IPS-18c (cell line): Measurements from ENCODE around the gene DDX47.
"Not testable (repeated sequence)": the region's sequence is repeated elsewhere in the genome, so short reads cannot be mapped to it uniquely, and the experiment has no call there.

Experiments
- H3K4me3 ChIP-seq: 2 replicates; pipeline ENCODE4 v1.7.0; 2013; ENCODE audit warnings: low read depth, mild to moderate bottlenecking, low read length, moderate library complexity; ENCODE audit not compliant: insufficient read depth
- H3K9me3 ChIP-seq: one replicate; pipeline ENCODE4 v1.6.1; 2013; ENCODE audit warnings: mild to moderate bottlenecking, low read length, moderate library complexity; ENCODE audit not compliant: control insufficient read depth, insufficient read depth

DDX47 gene

GRCh38 chr12:12792421-12792820 is 20.7 kb upstream of the DDX47 start:
- H3K9me3 ChIP-seq: no peaks in the 10 kb centered on the region
- H3K4me3 ChIP-seq: no peak overlapping the region

GRCh38 chr12:12794686-12795085 is 18.5 kb upstream of the DDX47 start:
- H3K9me3 ChIP-seq: no peaks in the 10 kb centered on the region

GRCh38 chr12:12796171-12796570 is 17.0 kb upstream of the DDX47 start:
- Histone ChIP-seq H3K9me3 (no peaks in the 10 kb centered on the region), H3K4me3 (no peak overlapping the region)

More at GRCh38 chr12:12794686-12795085, 18.5 kb upstream of the DDX47 start:
- no peak overlapping the region for H3K4me3 ChIP-seq

- Histone ChIP-seq H3K4me3 (no peak overlapping the region), H3K9me3 (no peaks in the 10 kb centered on the region)
Measured at GRCh38 chr12:12796928-12797793, 16.0 kb upstream of the DDX47 start.

GRCh38 chr12:12797794-12798152 is 15.4 kb upstream of the DDX47 start:
- H3K4me3 ChIP-seq: no peak overlapping the region

GRCh38 chr12:12798480-12798879 is 14.7 kb upstream of the DDX47 start:
- H3K9me3 ChIP-seq: no peaks in the 10 kb centered on the region
- H3K4me3 ChIP-seq: no peak overlapping the region

More at GRCh38 chr12:12797794-12798152, 15.4 kb upstream of the DDX47 start:
- H3K9me3 ChIP-seq: no peaks in the 10 kb centered on the region

- H3K4me3 ChIP-seq: no peak overlapping the region
Measured at GRCh38 chr12:12799163-12799920, 13.8 kb upstream of the DDX47 start.

GRCh38 chr12:12800406-12801180 is 12.6 kb upstream of the DDX47 start:
- Histone ChIP-seq H3K9me3 (no peaks in the 10 kb centered on the region), H3K4me3 (no peak overlapping the region)

More at GRCh38 chr12:12799163-12799920, 13.8 kb upstream of the DDX47 start:
- H3K9me3 ChIP-seq: no peaks in the 10 kb centered on the region

GRCh38 chr12:12801656-12802055 is 11.5 kb upstream of the DDX47 start:
- H3K9me3 ChIP-seq, H3K4me3 ChIP-seq: not testable (repeated sequence)

GRCh38 chr12:12803186-12803585 is 10.0 kb upstream of the DDX47 start:
- no peaks in the 10 kb centered on the region for H3K9me3 ChIP-seq
- H3K4me3 ChIP-seq: no peak overlapping the region

- Histone ChIP-seq H3K9me3 (no peaks in the 10 kb centered on the region), H3K4me3 (no peak overlapping the region)
Measured at GRCh38 chr12:12804011-12804410, 9.1 kb upstream of the DDX47 start.

GRCh38 chr12:12804432-12804886 is 8.7 kb upstream of the DDX47 start:
- H3K4me3 ChIP-seq: no peak overlapping the region
- no peaks in the 10 kb centered on the region for H3K9me3 ChIP-seq

- Histone ChIP-seq H3K9me3 (no peaks in the 10 kb centered on the region), H3K4me3 (no peak overlapping the region)
Measured at GRCh38 chr12:12806784-12807516, 6.2 kb upstream of the DDX47 start.

- H3K9me3 ChIP-seq: not testable (repeated sequence)
Measured at GRCh38 chr12:12807517-12807903, 5.6 kb upstream of the DDX47 start.

GRCh38 chr12:12807970-12808702 is 5.0 kb upstream of the DDX47 start:
- no peaks in the 10 kb centered on the region for H3K9me3 ChIP-seq
- H3K4me3 ChIP-seq: no peak overlapping the region

More at GRCh38 chr12:12807517-12807903, 5.6 kb upstream of the DDX47 start:
- not testable (repeated sequence) for H3K4me3 ChIP-seq

GRCh38 chr12:12810553-12811021 is 2.6 kb upstream of the DDX47 start:
- Histone ChIP-seq H3K4me3 (no peak overlapping the region), H3K9me3 (no peaks in the 10 kb centered on the region)
